ENCODE data around the gene BOC.

GRCh38 chr3:113200946-113201345 is 10.4 kb upstream of the BOC start:
- no peak for TF ChIP-seq TAF1 (IDR thresholded peaks at IDR 0.05; ENCODE audit: low read depth)
- TF ChIP-seq, protein P1, sequence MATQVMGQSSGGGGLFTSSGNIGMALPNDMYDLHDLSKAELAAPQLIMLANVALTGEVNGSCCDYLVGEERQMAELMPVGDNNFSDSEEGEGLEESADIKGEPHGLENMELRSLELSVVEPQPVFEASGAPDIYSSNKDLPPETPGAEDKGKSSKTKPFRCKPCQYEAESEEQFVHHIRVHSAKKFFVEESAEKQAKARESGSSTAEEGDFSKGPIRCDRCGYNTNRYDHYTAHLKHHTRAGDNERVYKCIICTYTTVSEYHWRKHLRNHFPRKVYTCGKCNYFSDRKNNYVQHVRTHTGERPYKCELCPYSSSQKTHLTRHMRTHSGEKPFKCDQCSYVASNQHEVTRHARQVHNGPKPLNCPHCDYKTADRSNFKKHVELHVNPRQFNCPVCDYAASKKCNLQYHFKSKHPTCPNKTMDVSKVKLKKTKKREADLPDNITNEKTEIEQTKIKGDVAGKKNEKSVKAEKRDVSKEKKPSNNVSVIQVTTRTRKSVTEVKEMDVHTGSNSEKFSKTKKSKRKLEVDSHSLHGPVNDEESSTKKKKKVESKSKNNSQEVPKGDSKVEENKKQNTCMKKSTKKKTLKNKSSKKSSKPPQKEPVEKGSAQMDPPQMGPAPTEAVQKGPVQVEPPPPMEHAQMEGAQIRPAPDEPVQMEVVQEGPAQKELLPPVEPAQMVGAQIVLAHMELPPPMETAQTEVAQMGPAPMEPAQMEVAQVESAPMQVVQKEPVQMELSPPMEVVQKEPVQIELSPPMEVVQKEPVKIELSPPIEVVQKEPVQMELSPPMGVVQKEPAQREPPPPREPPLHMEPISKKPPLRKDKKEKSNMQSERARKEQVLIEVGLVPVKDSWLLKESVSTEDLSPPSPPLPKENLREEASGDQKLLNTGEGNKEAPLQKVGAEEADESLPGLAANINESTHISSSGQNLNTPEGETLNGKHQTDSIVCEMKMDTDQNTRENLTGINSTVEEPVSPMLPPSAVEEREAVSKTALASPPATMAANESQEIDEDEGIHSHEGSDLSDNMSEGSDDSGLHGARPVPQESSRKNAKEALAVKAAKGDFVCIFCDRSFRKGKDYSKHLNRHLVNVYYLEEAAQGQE (IDR thresholded peaks at IDR 0.05; ENCODE audit: low read depth), result no peak
- no peak for TF ChIP-seq TEAD4 (IDR thresholded peaks at IDR 0.05)
- no peak for TF ChIP-seq CEBPB (IDR thresholded peaks at IDR 0.05)
